ENCODE results near the gene PARVB. TPM values are rescaled to one million over a fixed set of nuclear protein-coding genes. Genes with fewer than 3 reads are reported as not detected.

Gene PARVB
- total RNA-seq, 2 donors from 2014 or later: 43.8 to 86.5 TPM

GRCh38 chr22:44018594-44018993 is 5.5 kb upstream of the PARVB start:
- no peak overlapping the region for H3K27ac ChIP-seq
- H3K4me3 ChIP-seq: no peak overlapping the region
- TF ChIP-seq CTCF (IDR thresholded peaks at IDR 0.05): no peak
- peaks cover 0 to 34% of the 10 kb centered on the region in 2 donors for H3K4me1 ChIP-seq
- no peak for DNase-seq (ENCODE audit: low spot score)
- no peaks in the 10 kb centered on the region for H3K36me3 ChIP-seq
- H3K27me3 ChIP-seq: no peaks in the 10 kb centered on the region
- no peaks in the 10 kb centered on the region for H3K9me3 ChIP-seq

- Histone ChIP-seq H3K27ac (no peak overlapping the region), H3K27me3 (no peaks in the 10 kb centered on the region), H3K4me3 (no peak overlapping the region), H3K4me1 (peaks cover 0 to 37% of the 10 kb centered on the region in 2 donors), H3K9me3 (no peaks in the 10 kb centered on the region), H3K36me3 (no peaks in the 10 kb centered on the region)
- DNase-seq (ENCODE audit: low spot score): no peak
- no peak for TF ChIP-seq CTCF (IDR thresholded peaks at IDR 0.05)
Observed at GRCh38 chr22:44019416-44019815, 4.7 kb upstream of the PARVB start.

- Histone ChIP-seq H3K27me3 (no peaks in the 10 kb centered on the region), H3K27ac (no peak overlapping the region), H3K4me1 (peaks cover 0 to 40% of the 10 kb centered on the region in 2 donors), H3K4me3 (no peak overlapping the region), H3K36me3 (no peaks in the 10 kb centered on the region), H3K9me3 (no peaks in the 10 kb centered on the region)
- DNase-seq (ENCODE audit: low spot score): no peak
- TF ChIP-seq CTCF (IDR thresholded peaks at IDR 0.05): no peak
Observed at GRCh38 chr22:44019846-44020245, 4.3 kb upstream of the PARVB start.

- no peak for DNase-seq (ENCODE audit: low spot score)
- Histone ChIP-seq H3K27ac (no peak overlapping the region), H3K4me1 (peaks cover 0 to 50% of the 10 kb centered on the region in 2 donors), H3K9me3 (no peaks in the 10 kb centered on the region), H3K27me3 (no peaks in the 10 kb centered on the region), H3K36me3 (no peaks in the 10 kb centered on the region), H3K4me3 (no peak overlapping the region)
- TF ChIP-seq CTCF (IDR thresholded peaks at IDR 0.05): no peak
Observed at GRCh38 chr22:44020981-44021380, 3.1 kb upstream of the PARVB start.

- Histone ChIP-seq H3K9me3 (no peaks in the 10 kb centered on the region), H3K4me3 (peak overlapping the region; percentile 66 to 70), H3K27ac (peak overlapping the region; percentile 87), H3K27me3 (no peaks in the 10 kb centered on the region), H3K36me3 (no peaks in the 10 kb centered on the region), H3K4me1 (peaks cover 0 to 76% of the 10 kb centered on the region in 2 donors)
- TF ChIP-seq CTCF (IDR thresholded peaks at IDR 0.05): no peak
- peak; percentile 64 for DNase-seq (ENCODE audit: low spot score)
Observed at GRCh38 chr22:44023404-44024287, 456 bp upstream of the PARVB start.

Measured in right atrium auricular region (tissue), 2 donors.